ENCODE measurements around the gene RAB3IL1.

Gene RAB3IL1

GRCh38 chr11:61963016-61963281 is 45.6 kb upstream of the RAB3IL1 start:
- DNase-seq = no peak
- CTCF ChIA-PET = interaction anchor here (1.6 to 10.5 kb wide), 6 partner anchors 8 to 166 kb away, joined by 3 to 49 read pairs (median 12); partner anchors contain the start of gene BEST1
- H3K4me3 ChIP-seq (ENCODE audit: control insufficient read depth in 1 of 7, extremely low read depth in 1 of 7, insufficient read depth in 4 of 7, low read depth in 2 of 7, low read length in 6 of 7) = peak overlapping the region in 1 of 7 experiments; percentile 40
- no peaks in the 10 kb centered on the region for H3K9me3 ChIP-seq (ENCODE audit: control extremely low read depth in 1 of 5, control insufficient read depth in 4 of 5, insufficient read depth in 2 of 5, low read depth in 1 of 5, low read length in 4 of 5)
- H3K4me1 ChIP-seq (ENCODE audit: control extremely low read depth in 1 of 4, control insufficient read depth in 4 of 4, insufficient read depth in 4 of 4, low read length in 3 of 4) = peaks cover 19 to 55% (median 54%) of the 10 kb centered on the region in 4 experiments
- H3K36me3 ChIP-seq (ENCODE audit: control insufficient read depth in 4 of 4, insufficient read depth in 4 of 4, low read length in 3 of 4) = peaks cover 2 to 20% (median 17%) of the 10 kb centered on the region in 4 experiments
- no peaks in the 10 kb centered on the region for H3K27me3 ChIP-seq (replicated peaks in 2 of 5; ENCODE audit: control insufficient read depth in 4 of 5, insufficient read depth in 5 of 5, low read length in 4 of 5)
- POLR2A ChIA-PET = interaction anchor here (0.9 to 2.6 kb wide), 10 partner anchors 8 to 119 kb away, joined by 3 to 16 read pairs (median 4); no protein-coding TSS in a partner anchor
- 94% methylated on average over 3 of the region's 3 CpGs for WGBS (ENCODE audit: insufficient coverage)
- peak overlapping the region; percentile 13 to 61 for H3K27ac ChIP-seq (ENCODE audit: insufficient read depth in 1 of 2, low read depth in 1 of 2, low read length in 2 of 2, poor library complexity in 1 of 2, severe bottlenecking in 2 of 2)

DNA sequence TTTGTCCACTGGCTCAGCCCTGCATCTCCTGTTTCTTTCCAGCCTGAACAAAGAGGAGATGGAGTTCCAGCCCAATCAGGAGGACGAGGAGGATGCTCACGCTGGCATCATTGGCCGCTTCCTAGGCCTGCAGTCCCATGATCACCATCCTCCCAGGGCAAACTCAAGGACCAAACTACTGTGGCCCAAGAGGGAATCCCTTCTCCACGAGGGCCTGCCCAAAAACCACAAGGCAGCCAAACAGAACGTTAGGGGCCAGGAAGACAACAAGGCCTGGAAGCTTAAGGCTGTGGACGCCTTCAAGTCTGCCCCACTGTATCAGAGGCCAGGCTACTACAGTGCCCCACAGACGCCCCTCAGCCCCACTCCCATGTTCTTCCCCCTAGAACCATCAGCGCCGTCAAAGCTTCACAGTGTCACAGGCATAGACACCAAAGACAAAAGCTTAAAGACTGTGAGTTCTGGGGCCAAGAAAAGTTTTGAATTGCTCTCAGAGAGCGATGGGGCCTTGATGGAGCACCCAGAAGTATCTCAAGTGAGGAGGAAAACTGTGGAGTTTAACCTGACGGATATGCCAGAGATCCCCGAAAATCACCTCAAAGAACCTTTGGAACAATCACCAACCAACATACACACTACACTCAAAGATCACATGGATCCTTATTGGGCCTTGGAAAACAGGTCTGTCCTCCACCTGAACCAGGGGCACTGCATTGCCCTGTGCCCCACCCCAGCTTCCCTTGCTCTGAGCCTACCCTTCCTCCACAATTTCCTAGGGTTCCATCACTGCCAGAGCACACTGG is 45.0 kb upstream of the RAB3IL1 start:
- peak in 2 of 3 donors; percentile 26 to 38 for DNase-seq
- H3K27me3 ChIP-seq (replicated peaks in 2 of 5; ENCODE audit: control insufficient read depth in 4 of 5, insufficient read depth in 5 of 5, low read length in 4 of 5) = no peaks in the 10 kb centered on the region
- no peaks in the 10 kb centered on the region for H3K9me3 ChIP-seq (ENCODE audit: control extremely low read depth in 1 of 5, control insufficient read depth in 4 of 5, insufficient read depth in 2 of 5, low read depth in 1 of 5, low read length in 4 of 5)
- H3K4me3 ChIP-seq (ENCODE audit: control insufficient read depth in 1 of 7, extremely low read depth in 1 of 7, insufficient read depth in 4 of 7, low read depth in 2 of 7, low read length in 6 of 7) = peak overlapping the region in 1 of 7 experiments; percentile 40
- H3K27ac ChIP-seq (ENCODE audit: insufficient read depth in 1 of 2, low read depth in 1 of 2, low read length in 2 of 2, poor library complexity in 1 of 2, severe bottlenecking in 2 of 2) = no peak overlapping the region
- POLR2A ChIA-PET = interaction anchor here (0.9 to 2.6 kb wide), 6 partner anchors 9 to 119 kb away, joined by 3 to 16 read pairs (median 4); no protein-coding TSS in a partner anchor
- 81% methylated on average over 12 of the region's 12 CpGs for WGBS (ENCODE audit: insufficient coverage)
- CTCF ChIA-PET = interaction anchor here (1.6 to 10.5 kb wide), 6 partner anchors 7 to 165 kb away, joined by 3 to 49 read pairs (median 12); partner anchors contain the start of gene BEST1
- peaks cover 19 to 54% (median 53%) of the 10 kb centered on the region in 4 experiments for H3K4me1 ChIP-seq (ENCODE audit: control extremely low read depth in 1 of 4, control insufficient read depth in 4 of 4, insufficient read depth in 4 of 4, low read length in 3 of 4)
- peaks cover 2 to 20% (median 17%) of the 10 kb centered on the region in 4 experiments for H3K36me3 ChIP-seq (ENCODE audit: control insufficient read depth in 4 of 4, insufficient read depth in 4 of 4, low read length in 3 of 4)

GRCh38 chr11:61961570-61962212 is 44.3 kb upstream of the RAB3IL1 start:
- Histone ChIP-seq H3K36me3 (ENCODE audit: control insufficient read depth in 4 of 4, insufficient read depth in 4 of 4, low read length in 3 of 4) (peaks cover 2 to 20% (median 17%) of the 10 kb centered on the region in 4 experiments), H3K4me3 (ENCODE audit: control insufficient read depth in 1 of 7, extremely low read depth in 1 of 7, insufficient read depth in 4 of 7, low read depth in 2 of 7, low read length in 6 of 7) (no peak overlapping the region), H3K4me1 (ENCODE audit: control extremely low read depth in 1 of 4, control insufficient read depth in 4 of 4, insufficient read depth in 4 of 4, low read length in 3 of 4) (peaks cover 19 to 56% (median 52%) of the 10 kb centered on the region in 4 experiments), H3K27me3 (replicated peaks in 2 of 5; ENCODE audit: control insufficient read depth in 4 of 5, insufficient read depth in 5 of 5, low read length in 4 of 5) (no peaks in the 10 kb centered on the region), H3K27ac (ENCODE audit: insufficient read depth in 1 of 2, low read depth in 1 of 2, low read length in 2 of 2, poor library complexity in 1 of 2, severe bottlenecking in 2 of 2) (no peak overlapping the region), H3K9me3 (ENCODE audit: control extremely low read depth in 1 of 5, control insufficient read depth in 4 of 5, insufficient read depth in 2 of 5, low read depth in 1 of 5, low read length in 4 of 5) (no peaks in the 10 kb centered on the region)
- WGBS (ENCODE audit: insufficient coverage) = 92% methylated on average over 7 of the region's 8 CpGs
- DNase-seq = no peak
- CTCF ChIA-PET = interaction anchor here (1.5 to 10.5 kb wide), 5 partner anchors 9 to 120 kb away, joined by 4 to 49 read pairs (median 17); no protein-coding TSS in a partner anchor
- POLR2A ChIA-PET = interaction anchor here (0.6 to 2.6 kb wide), 3 partner anchors 18 to 96 kb away, joined by 3 to 5 read pairs (median 3); no protein-coding TSS in a partner anchor

GRCh38 chr11:61960532-61960931 is 43.2 kb upstream of the RAB3IL1 start:
- peaks cover 0 to 15% (median 14%) of the 10 kb centered on the region in 4 experiments for H3K36me3 ChIP-seq (ENCODE audit: control insufficient read depth in 4 of 4, insufficient read depth in 4 of 4, low read length in 3 of 4)
- H3K27ac ChIP-seq (ENCODE audit: insufficient read depth in 1 of 2, low read depth in 1 of 2, low read length in 2 of 2, poor library complexity in 1 of 2, severe bottlenecking in 2 of 2) = no peak overlapping the region
- peaks cover 15 to 49% (median 46%) of the 10 kb centered on the region in 4 experiments for H3K4me1 ChIP-seq (ENCODE audit: control extremely low read depth in 1 of 4, control insufficient read depth in 4 of 4, insufficient read depth in 4 of 4, low read length in 3 of 4)
- peaks cover 0 to 5% (median 0%) of the 10 kb centered on the region in 5 experiments for H3K27me3 ChIP-seq (replicated peaks in 2 of 5; ENCODE audit: control insufficient read depth in 4 of 5, insufficient read depth in 5 of 5, low read length in 4 of 5)
- 100% methylated on average over 1 of the region's 3 CpGs for WGBS (ENCODE audit: insufficient coverage)
- H3K4me3 ChIP-seq (ENCODE audit: control insufficient read depth in 1 of 7, extremely low read depth in 1 of 7, insufficient read depth in 4 of 7, low read depth in 2 of 7, low read length in 6 of 7) = no peak overlapping the region
- POLR2A ChIA-PET = no interaction called here
- no peaks in the 10 kb centered on the region for H3K9me3 ChIP-seq (ENCODE audit: control extremely low read depth in 1 of 5, control insufficient read depth in 4 of 5, insufficient read depth in 2 of 5, low read depth in 1 of 5, low read length in 4 of 5)
- CTCF ChIA-PET = interaction anchor here (1.1 to 10.5 kb wide), 7 partner anchors 10 to 121 kb away, joined by 3 to 49 read pairs (median 5); no protein-coding TSS in a partner anchor
- no peak for DNase-seq

DNA sequence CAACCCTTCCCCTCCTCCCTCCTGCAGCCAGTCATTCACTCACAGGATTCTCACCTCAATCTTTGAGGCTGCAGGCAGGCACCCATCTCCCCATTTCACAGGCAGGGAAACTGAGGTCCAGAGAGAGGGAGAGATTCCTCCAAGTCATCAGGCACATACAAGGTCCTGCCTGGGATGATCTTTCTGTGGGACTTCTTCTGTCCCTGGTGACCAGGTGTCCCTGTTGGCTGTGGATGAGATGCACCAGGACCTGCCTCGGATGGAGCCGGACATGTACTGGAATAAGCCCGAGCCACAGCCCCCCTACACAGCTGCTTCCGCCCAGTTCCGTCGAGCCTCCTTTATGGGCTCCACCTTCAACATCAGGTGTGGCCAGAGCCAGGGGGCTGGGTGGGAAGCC is 42.3 kb upstream of the RAB3IL1 start:
- ChIA-PET POLR2A (no interaction called here), CTCF (interaction anchor here (1.3 to 10.5 kb wide), 6 partner anchors 8 to 122 kb away, joined by 3 to 49 read pairs (median 6); partner anchors contain the start of gene FTH1)
- peaks cover 0 to 9% (median 6%) of the 10 kb centered on the region in 4 experiments for H3K36me3 ChIP-seq (ENCODE audit: control insufficient read depth in 4 of 4, insufficient read depth in 4 of 4, low read length in 3 of 4)
- no peaks in the 10 kb centered on the region for H3K9me3 ChIP-seq (ENCODE audit: control extremely low read depth in 1 of 5, control insufficient read depth in 4 of 5, insufficient read depth in 2 of 5, low read depth in 1 of 5, low read length in 4 of 5)
- 100% methylated on average over 3 of the region's 6 CpGs for WGBS (ENCODE audit: insufficient coverage)
- no peak overlapping the region for H3K4me3 ChIP-seq (ENCODE audit: control insufficient read depth in 1 of 7, extremely low read depth in 1 of 7, insufficient read depth in 4 of 7, low read depth in 2 of 7, low read length in 6 of 7)
- H3K27ac ChIP-seq (ENCODE audit: insufficient read depth in 1 of 2, low read depth in 1 of 2, low read length in 2 of 2, poor library complexity in 1 of 2, severe bottlenecking in 2 of 2) = no peak overlapping the region
- peaks cover 0 to 5% (median 0%) of the 10 kb centered on the region in 5 experiments for H3K27me3 ChIP-seq (replicated peaks in 2 of 5; ENCODE audit: control insufficient read depth in 4 of 5, insufficient read depth in 5 of 5, low read length in 4 of 5)
- DNase-seq = no peak
- peaks cover 7 to 48% (median 45%) of the 10 kb centered on the region in 4 experiments for H3K4me1 ChIP-seq (ENCODE audit: control extremely low read depth in 1 of 4, control insufficient read depth in 4 of 4, insufficient read depth in 4 of 4, low read length in 3 of 4)

GRCh38 chr11:61959114-61959513 is 41.7 kb upstream of the RAB3IL1 start:
- 47% methylated on average over 2 of the region's 2 CpGs for WGBS (ENCODE audit: insufficient coverage)
- ChIA-PET CTCF (interaction anchor here (1.0 to 10.5 kb wide), 7 partner anchors 9 to 122 kb away, joined by 3 to 49 read pairs (median 3); partner anchors contain the start of gene FTH1), POLR2A (no interaction called here)
- Histone ChIP-seq H3K4me1 (ENCODE audit: control extremely low read depth in 1 of 4, control insufficient read depth in 4 of 4, insufficient read depth in 4 of 4, low read length in 3 of 4) (peaks cover 3 to 48% (median 43%) of the 10 kb centered on the region in 4 experiments), H3K36me3 (ENCODE audit: control insufficient read depth in 4 of 4, insufficient read depth in 4 of 4, low read length in 3 of 4) (peaks cover 0 to 8% (median 2%) of the 10 kb centered on the region in 4 experiments), H3K27ac (ENCODE audit: insufficient read depth in 1 of 2, low read depth in 1 of 2, low read length in 2 of 2, poor library complexity in 1 of 2, severe bottlenecking in 2 of 2) (no peak overlapping the region), H3K4me3 (ENCODE audit: control insufficient read depth in 1 of 7, extremely low read depth in 1 of 7, insufficient read depth in 4 of 7, low read depth in 2 of 7, low read length in 6 of 7) (no peak overlapping the region), H3K27me3 (replicated peaks in 2 of 5; ENCODE audit: control insufficient read depth in 4 of 5, insufficient read depth in 5 of 5, low read length in 4 of 5) (peaks cover 0 to 5% (median 0%) of the 10 kb centered on the region in 5 experiments), H3K9me3 (ENCODE audit: control extremely low read depth in 1 of 5, control insufficient read depth in 4 of 5, insufficient read depth in 2 of 5, low read depth in 1 of 5, low read length in 4 of 5) (no peaks in the 10 kb centered on the region)
- DNase-seq = no peak
